ENCODE results near the gene LOXL4.

DNA sequence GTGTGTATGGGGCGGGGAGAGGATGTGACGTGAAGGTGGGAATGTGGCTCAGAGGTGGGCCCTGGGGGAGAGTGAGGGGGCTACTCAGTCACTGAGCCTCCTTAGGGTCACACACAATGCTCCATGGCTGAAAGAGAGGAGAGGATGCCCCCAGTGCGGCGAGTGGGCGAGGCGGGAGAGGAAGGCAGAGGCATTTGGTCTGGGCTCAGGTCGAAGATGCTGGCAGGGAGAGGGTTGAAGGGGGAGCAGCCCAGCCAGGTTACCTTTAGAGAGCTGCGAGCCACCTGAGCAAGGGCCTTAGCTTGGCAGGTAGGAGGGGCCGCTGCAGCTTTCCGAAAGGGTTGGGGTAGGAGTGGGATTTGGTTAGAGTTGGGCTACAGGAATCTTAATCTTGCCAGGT is 4.7 kb upstream of the LOXL4 start:
- TF ChIP-seq, protein P1, sequence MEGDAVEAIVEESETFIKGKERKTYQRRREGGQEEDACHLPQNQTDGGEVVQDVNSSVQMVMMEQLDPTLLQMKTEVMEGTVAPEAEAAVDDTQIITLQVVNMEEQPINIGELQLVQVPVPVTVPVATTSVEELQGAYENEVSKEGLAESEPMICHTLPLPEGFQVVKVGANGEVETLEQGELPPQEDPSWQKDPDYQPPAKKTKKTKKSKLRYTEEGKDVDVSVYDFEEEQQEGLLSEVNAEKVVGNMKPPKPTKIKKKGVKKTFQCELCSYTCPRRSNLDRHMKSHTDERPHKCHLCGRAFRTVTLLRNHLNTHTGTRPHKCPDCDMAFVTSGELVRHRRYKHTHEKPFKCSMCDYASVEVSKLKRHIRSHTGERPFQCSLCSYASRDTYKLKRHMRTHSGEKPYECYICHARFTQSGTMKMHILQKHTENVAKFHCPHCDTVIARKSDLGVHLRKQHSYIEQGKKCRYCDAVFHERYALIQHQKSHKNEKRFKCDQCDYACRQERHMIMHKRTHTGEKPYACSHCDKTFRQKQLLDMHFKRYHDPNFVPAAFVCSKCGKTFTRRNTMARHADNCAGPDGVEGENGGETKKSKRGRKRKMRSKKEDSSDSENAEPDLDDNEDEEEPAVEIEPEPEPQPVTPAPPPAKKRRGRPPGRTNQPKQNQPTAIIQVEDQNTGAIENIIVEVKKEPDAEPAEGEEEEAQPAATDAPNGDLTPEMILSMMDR (IDR thresholded peaks at IDR 0.05 in 4 of 5, conservative IDR thresholded peaks at IDR 0.05 in 1 of 5): no peak
- no peak for TF ChIP-seq POLR2A (IDR thresholded peaks at IDR 0.05)
